Stimulated activated CD8-positive, alpha-beta memory T cell treated with anti-CD3 and anti-CD28 coated beads, Interleukin-15, amount 100 ng/mL, for 4 hours (primary cell): Measurements from ENCODE around the gene RBM19.
"Not testable (repeated sequence)": the region's sequence is repeated elsewhere in the genome, so short reads cannot be mapped to it uniquely, and the experiment has no call there.

Experiments
- DNase-seq, 2 donors: peaks; one replicate each; pipeline ENCODE4 v3.0.0-alpha.2; 2020; ENCODE audit warnings: low read depth in 2 of 2

Gene RBM19

GRCh38 chr12:113833422-113833821 is 132.7 kb downstream of the RBM19 start:
- DNase-seq: no peak

- no peak for DNase-seq
These were observed 134.6 kb downstream of the RBM19 start for GRCh38 chr12:113831476-113831875.

GRCh38 chr12:113831016-113831415 is 135.1 kb downstream of the RBM19 start:
- no peak for DNase-seq

GRCh38 chr12:113829212-113829611 is 136.9 kb downstream of the RBM19 start:
- no peak for DNase-seq

GRCh38 chr12:113827539-113828114 is 138.5 kb downstream of the RBM19 start:
- no peak for DNase-seq

- no peak for DNase-seq
These were observed 139.2 kb downstream of the RBM19 start for GRCh38 chr12:113826805-113827538.

GRCh38 chr12:113825705-113826104 is 140.4 kb downstream of the RBM19 start:
- DNase-seq: no peak

GRCh38 chr12:113823816-113824215 is 142.3 kb downstream of the RBM19 start:
- no peak for DNase-seq

GRCh38 chr12:113823016-113823415 is 143.1 kb downstream of the RBM19 start:
- DNase-seq: no peak

- DNase-seq: no peak
These were observed 145.3 kb downstream of the RBM19 start for GRCh38 chr12:113820842-113821241.

- no peak for DNase-seq
These were observed 145.8 kb downstream of the RBM19 start for GRCh38 chr12:113820309-113820708.

- DNase-seq: no peak
These were observed 146.6 kb downstream of the RBM19 start for GRCh38 chr12:113819495-113819894.

GRCh38 chr12:113818833-113819232 is 147.3 kb downstream of the RBM19 start:
- DNase-seq: no peak

- no peak for DNase-seq
These were observed 147.8 kb downstream of the RBM19 start for GRCh38 chr12:113818283-113818682.

- DNase-seq: no peak
These were observed 149.3 kb downstream of the RBM19 start for GRCh38 chr12:113816866-113817265.

- DNase-seq: no peak
These were observed 151.1 kb downstream of the RBM19 start for GRCh38 chr12:113815031-113815430.

- DNase-seq: no peak
These were observed 152.9 kb downstream of the RBM19 start for GRCh38 chr12:113813229-113813541.

GRCh38 chr12:113812411-113813228 is 153.5 kb downstream of the RBM19 start:
- no peak for DNase-seq

- not testable (repeated sequence) for DNase-seq
These were observed 156.5 kb downstream of the RBM19 start for GRCh38 chr12:113809462-113810220.

- DNase-seq: no peak
These were observed 157.8 kb downstream of the RBM19 start for GRCh38 chr12:113808095-113808951.

- no peak for DNase-seq
These were observed 160.5 kb downstream of the RBM19 start for GRCh38 chr12:113805673-113806072.
